GM12872 (cell line): Measurements from ENCODE around the gene SCN10A.
A peak's percentile ranks its signal among the peaks of the same experiment; 100 is the strongest.

Source experiments
- TF ChIP-seq, protein P1 (sequence below): IDR thresholded peaks from 3 replicates; pipeline ENCODE4 v1.5.1; 2011; ENCODE audit warnings: low read depth, mild to moderate bottlenecking, low read length, moderate library complexity; ENCODE audit not compliant: insufficient read depth

Gene SCN10A

GRCh38 chr3:38687321-38687720, 128.7 kb downstream of the SCN10A start:
- TF ChIP-seq, protein P1, sequence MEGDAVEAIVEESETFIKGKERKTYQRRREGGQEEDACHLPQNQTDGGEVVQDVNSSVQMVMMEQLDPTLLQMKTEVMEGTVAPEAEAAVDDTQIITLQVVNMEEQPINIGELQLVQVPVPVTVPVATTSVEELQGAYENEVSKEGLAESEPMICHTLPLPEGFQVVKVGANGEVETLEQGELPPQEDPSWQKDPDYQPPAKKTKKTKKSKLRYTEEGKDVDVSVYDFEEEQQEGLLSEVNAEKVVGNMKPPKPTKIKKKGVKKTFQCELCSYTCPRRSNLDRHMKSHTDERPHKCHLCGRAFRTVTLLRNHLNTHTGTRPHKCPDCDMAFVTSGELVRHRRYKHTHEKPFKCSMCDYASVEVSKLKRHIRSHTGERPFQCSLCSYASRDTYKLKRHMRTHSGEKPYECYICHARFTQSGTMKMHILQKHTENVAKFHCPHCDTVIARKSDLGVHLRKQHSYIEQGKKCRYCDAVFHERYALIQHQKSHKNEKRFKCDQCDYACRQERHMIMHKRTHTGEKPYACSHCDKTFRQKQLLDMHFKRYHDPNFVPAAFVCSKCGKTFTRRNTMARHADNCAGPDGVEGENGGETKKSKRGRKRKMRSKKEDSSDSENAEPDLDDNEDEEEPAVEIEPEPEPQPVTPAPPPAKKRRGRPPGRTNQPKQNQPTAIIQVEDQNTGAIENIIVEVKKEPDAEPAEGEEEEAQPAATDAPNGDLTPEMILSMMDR = no peak

DNA sequence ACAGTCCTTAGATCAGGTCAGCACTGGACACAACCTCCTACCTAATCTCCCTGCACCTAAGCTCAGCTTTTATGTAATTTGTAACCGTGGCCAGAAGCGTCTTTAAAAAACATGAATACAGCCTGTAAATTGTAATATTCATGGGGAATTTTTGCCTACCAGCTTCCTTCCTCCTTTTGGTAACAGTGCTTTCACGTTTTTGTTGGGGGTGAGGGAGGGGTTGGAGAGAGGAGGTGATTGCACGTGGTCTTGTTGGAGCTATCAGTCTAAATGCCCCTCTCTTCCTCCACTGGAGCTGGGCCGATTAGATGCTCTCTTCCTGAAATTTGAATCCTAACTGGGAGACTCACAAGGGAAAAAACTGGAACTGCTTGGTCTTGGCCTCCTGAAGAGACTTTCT, 131.5 kb downstream of the SCN10A start:
- TF ChIP-seq, protein P1 = no peak

GRCh38 chr3:38669668-38670067, 146.3 kb downstream of the SCN10A start:
- TF ChIP-seq, protein P1 = no peak

GRCh38 chr3:38662544-38662943, 153.5 kb downstream of the SCN10A start:
- TF ChIP-seq, protein P1 = peak; percentile 35; the same call in 2 of the 3 replicates

DNA sequence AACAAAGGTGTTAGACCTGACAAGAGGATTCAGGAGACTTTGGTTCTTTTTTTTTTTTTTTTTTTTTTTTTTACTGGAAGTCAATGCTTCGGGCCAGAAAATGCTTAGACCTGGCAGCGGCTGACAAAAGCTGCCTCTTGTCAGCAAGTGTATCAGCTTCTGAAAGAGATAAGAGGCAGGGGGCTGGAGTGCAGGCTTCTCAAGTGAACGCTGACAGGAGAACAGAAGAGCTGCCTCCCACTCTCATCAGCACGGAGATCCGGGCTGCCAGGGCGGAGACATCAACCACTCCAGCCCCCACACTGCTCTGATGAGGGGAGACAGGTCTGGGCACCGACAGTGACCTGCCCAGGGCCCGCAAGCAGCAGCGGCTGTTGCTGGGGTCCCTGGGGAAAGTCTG, 157.2 kb downstream of the SCN10A start:
- TF ChIP-seq, protein P1 = no peak

GRCh38 chr3:38657369-38657768, 158.6 kb downstream of the SCN10A start:
- TF ChIP-seq, protein P1 = no peak

GRCh38 chr3:38655708-38656300, 160.2 kb downstream of the SCN10A start:
- TF ChIP-seq, protein P1 = peak; percentile 59
